HepG2 (cell line): ENCODE results near the gene HSPB9. TPM values are rescaled to one million over a fixed set of nuclear protein-coding genes. Genes with fewer than 3 reads are reported as not detected.

Experiments
- ATAC-seq: fragments of 200-7000 bp; cut with Tn5 transposase; 3 replicates; pipeline ENCODE4 v1.9.1; 2020; ENCODE audit warnings: mild to moderate bottlenecking, moderate library complexity
- BruUV-seq: library from RNA; stranded (reverse); fragments of 400-500 nt; replicated peaks from 2 replicates; lab custom pipeline; 2021; lab: Mats Ljungman, UMichigan
- CTCF ChIA-PET: fragments of 300-600 bp; formaldehyde crosslinking; extraction: SDS; loops from one replicate; lab custom pipeline; 2021; ENCODE audit warnings: low total read pairs, inconsistent platforms, low intra/inter-chr PET ratio; lab: Yijun Ruan, JAX
- POLR2A ChIA-PET: fragments of 350-600 bp; sonication (Branson Sonifier 250); formaldehyde crosslinking; loops from one replicate; lab custom pipeline; 2020; ENCODE audit warnings: antibody characterized with exemption, inconsistent platforms; lab: Yijun Ruan, JAX
- DNase-seq: peaks from one replicate; pipeline ENCODE4 v3.0.0-alpha.2; 2015; ENCODE audit warnings: low spot score
- FAIRE-seq: peaks from 3 replicates; lab custom pipeline; 2011; peaks lifted over from hg19 to GRCh38; lab: Jason Lieb, UNC
- H2AFZ ChIP-seq: one replicate; pipeline ENCODE4 v1.6.1; 2011; ENCODE audit warnings: low read length, inconsistent platforms
- H3K27ac ChIP-seq: fragments of 300-600 bp; 3 replicates; pipeline ENCODE4 v1.8.0; 2011; ENCODE audit warnings: mixed run types, mild to moderate bottlenecking, mixed read lengths, low read length, inconsistent platforms; ENCODE audit not compliant: insufficient read depth; ENCODE audit errors: extremely low read length
- H3K27me3 ChIP-seq, 2 experiments: fragments of 200-600 bp in 1 of 2; 2 replicates in 1 of 2; 3 replicates in 1 of 2; pipeline versions ENCODE4 v1.6.0 to v1.8.0; 2011; ENCODE audit warnings: low read length in 2 of 2, mild to moderate bottlenecking in 2 of 2, moderate library complexity in 2 of 2, inconsistent platforms in 1 of 2; ENCODE audit not compliant: insufficient read depth in 2 of 2, control insufficient read depth in 1 of 2
- H3K36me3 ChIP-seq, 2 experiments: fragments of 200-600 bp in 1 of 2; replicated peaks in 1 of 2; 2 replicates in 1 of 2; 3 replicates in 1 of 2; pipeline versions ENCODE4 v1.5.1 to v1.8.0; 2011; ENCODE audit warnings: low read length in 2 of 2, inconsistent platforms in 1 of 2; ENCODE audit not compliant: insufficient read depth in 2 of 2, control insufficient read depth in 1 of 2
- H3K4me1 ChIP-seq: 2 replicates; pipeline ENCODE4 v1.5.1; 2012; ENCODE audit warnings: low read length, inconsistent platforms; ENCODE audit not compliant: insufficient read depth
- H3K4me2 ChIP-seq: 2 replicates; pipeline ENCODE4 v1.6.0; 2011; ENCODE audit warnings: low read depth, low read length, inconsistent platforms
- H3K4me3 ChIP-seq, 3 experiments: fragments of 200-600 bp in 1 of 3; sonication (generic), shearing (Covaris generic) in 1 of 3; replicated peaks in 1 of 3; 2 replicates each; pipeline ENCODE4 v1.5.1; 2011 to 2016; ENCODE audit warnings: low read length in 3 of 3, inconsistent platforms in 2 of 3, low read depth in 2 of 3, mild to moderate bottlenecking in 2 of 3, control low read depth in 1 of 3, mixed read lengths in 1 of 3; ENCODE audit not compliant: insufficient read depth in 1 of 3
- H3K79me2 ChIP-seq: one replicate; pipeline ENCODE4 v1.6.1; 2011; ENCODE audit warnings: low read length, inconsistent platforms; ENCODE audit not compliant: insufficient read depth
- H3K9ac ChIP-seq: 2 replicates; pipeline ENCODE4 v1.6.0; 2011; ENCODE audit warnings: mild to moderate bottlenecking, low read depth, low read length, inconsistent platforms; ENCODE audit not compliant: insufficient read depth
- H3K9me3 ChIP-seq: 2 replicates; pipeline ENCODE4 v1.5.1; 2012; ENCODE audit warnings: mild to moderate bottlenecking, low read length
- H4K20me1 ChIP-seq: 2 replicates; pipeline ENCODE4 v1.6.0; 2011; ENCODE audit warnings: inconsistent platforms, mild to moderate bottlenecking, low read length, moderate library complexity; ENCODE audit not compliant: insufficient read depth
- MAFK ChIP-seq, 2 experiments: IDR thresholded peaks in 1 of 2; conservative IDR thresholded peaks in 1 of 2; 2 replicates each; pipeline ENCODE4 v1.6.1; 2011; ENCODE audit warnings: improper control_type of control experiment in 2 of 2, low read length in 2 of 2
- MEIS1 ChIP-seq: sonication (generic); formaldehyde crosslinking; IDR thresholded peaks from 2 replicates; pipeline ENCODE4 v1.9.0; 2021; ENCODE audit warnings: mild to moderate bottlenecking, missing genetic modification reagents, moderate library complexity, borderline replicate concordance
- MIER2 ChIP-seq: IDR thresholded peaks from 2 replicates; pipeline ENCODE4 v1.6.1; 2016; ENCODE audit warnings: missing biosample characterization, missing genetic modification reagents
- PAWR ChIP-seq: sonication (generic); formaldehyde crosslinking; IDR thresholded peaks from 2 replicates; pipeline ENCODE4 v1.4.0; 2020; ENCODE audit warnings: missing genetic modification reagents, mild to moderate bottlenecking, borderline replicate concordance
- ZNF207 ChIP-seq: fragments of 450-650 bp; IDR thresholded peaks from 2 replicates; pipeline ENCODE4 v1.6.1; 2016; ENCODE audit warnings: antibody characterized with exemption, borderline replicate concordance
- ZNF383 ChIP-seq: sonication (generic); formaldehyde crosslinking; IDR thresholded peaks from 2 replicates; pipeline ENCODE4 v1.4.0; 2020; ENCODE audit warnings: missing genetic modification reagents, mild to moderate bottlenecking, borderline replicate concordance
- ZNF747 ChIP-seq: sonication (generic); formaldehyde crosslinking; IDR thresholded peaks from 2 replicates; pipeline ENCODE4 v1.8.1; 2023; ENCODE audit warnings: missing genetic modification reagents, mild to moderate bottlenecking, borderline replicate concordance
- WGBS: methylation state at CpG from one replicate; pipeline ENCODE4 v1.1.6; 2017; ENCODE audit warnings: low lambda C conversion rate; 5-methylcytosine and 5-hydroxymethylcytosine counted together
- in situ Hi-C: cut with HindIII; loops from 2 replicates; pipeline ENCODE4 v1.10.0; 2017; ENCODE audit warnings: low pct_unique_long_range_greater_than_20kb; ENCODE audit not compliant: extremely low pct_ligation_motif_present
- intact Hi-C: fragments of 100-400 bp; cut with micrococcal nuclease; formaldehyde crosslinking; loops from one replicate; pipeline ENCODE4 v1.10.0; 2022; ENCODE audit not compliant: unreplicated experiment
- polyA plus RNA-seq, 8 experiments: library from polyadenylated mRNA; depleted of rRNA in 3 of 8; stranded (reverse) in 7 of 8; unstranded in 1 of 8; fragments of >200 nt; fragmentation: Illumina TruSeq in 4 of 8; extraction: Trizol in 4 of 8; gene quantifications; 2 replicates each; pipeline versions ENCODE4 v1.2.1 to v1.2.3, GENCODE V29; 2011 to 2016; ENCODE audit warnings: low read depth in 4 of 8, missing spikeins in 1 of 8, mixed read lengths in 1 of 8; ENCODE audit not compliant: insufficient read depth in 1 of 8
- total RNA-seq, 5 experiments: library from RNA; depleted of rRNA; stranded (reverse); fragments of >200 nt; fragmentation: Illumina TruSeq; extraction: Trizol; gene quantifications; 2 replicates each; pipeline ENCODE4 v1.2.3, GENCODE V29; 2016; ENCODE audit warnings: low read depth in 1 of 5
- TF ChIP-seq, protein P1 (sequence below): sonication (generic); formaldehyde crosslinking; IDR thresholded peaks from 2 replicates; pipeline ENCODE4 v1.4.0; 2020; ENCODE audit warnings: missing genetic modification reagents, borderline replicate concordance
- TF ChIP-seq, protein P2 (sequence below): sonication (generic); formaldehyde crosslinking; IDR thresholded peaks from 2 replicates; pipeline ENCODE4 v1.9.0; 2021; ENCODE audit warnings: missing genetic modification reagents, mild to moderate bottlenecking, borderline replicate concordance
- TF ChIP-seq, protein P3 (sequence below): sonication (generic); formaldehyde crosslinking; IDR thresholded peaks from 2 replicates; pipeline ENCODE4 v1.4.0; 2020; ENCODE audit warnings: mild to moderate bottlenecking, missing genetic modification reagents
- TF ChIP-seq, protein P4 (sequence below): sonication (generic); formaldehyde crosslinking; IDR thresholded peaks from 2 replicates; pipeline ENCODE4 v1.4.0; 2020; ENCODE audit warnings: missing genetic modification reagents, mild to moderate bottlenecking, borderline replicate concordance

Gene HSPB9
- total and polyA plus RNA-seq, 2 of the 13 experiments (the other 11 are each of a cell fraction or from before 2014, with no cell fraction given) = 0.05 to 0.24 TPM

DNA sequence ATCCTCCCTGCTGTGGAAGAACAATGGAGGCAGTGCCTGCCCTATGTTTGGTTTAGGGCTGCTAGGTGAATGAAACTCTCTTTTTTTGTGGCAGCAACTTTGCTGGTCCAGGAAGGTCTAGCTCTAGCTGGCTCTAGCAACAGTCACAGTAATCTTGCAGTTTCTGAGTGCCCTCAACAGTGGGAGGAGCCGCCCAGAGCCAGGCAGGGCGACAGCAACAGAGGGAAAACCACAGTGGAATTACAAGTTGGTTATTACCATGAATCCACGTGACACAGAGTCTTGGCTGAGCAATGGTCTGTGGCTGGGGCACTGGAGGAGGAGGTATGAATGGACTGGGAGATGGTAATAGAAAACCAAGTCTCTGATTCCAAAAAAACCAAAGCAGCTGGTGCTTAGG is 10.3 kb downstream of the HSPB9 start:
- Histone ChIP-seq H3K4me1 (peaks cover 48% of the 10 kb centered on the region), H4K20me1 (peaks cover 3% of the 10 kb centered on the region), H3K36me3 (peaks cover 30 to 66% of the 10 kb centered on the region in 2 experiments), H3K27me3 (no peaks in the 10 kb centered on the region), H3K27ac (no peak overlapping the region), H3K9ac (no peak overlapping the region), H3K9me3 (no peaks in the 10 kb centered on the region), H3K4me3 (no peak overlapping the region), H2AFZ (no peak overlapping the region), H3K79me2 (peaks cover 55% of the 10 kb centered on the region), H3K4me2 (no peak overlapping the region)
- DNase-seq = no peak
- FAIRE-seq = no peak
- no peak for ATAC-seq
- no TSS peak for BruUV-seq
- ChIA-PET POLR2A (interaction anchor here (1.1 to 1.4 kb wide), 2 partner anchors 12 to 20 kb away, joined by 5 to 7 read pairs; partner anchors contain the start of genes DHX58 and KAT2A), CTCF (no interaction called here)
- intact Hi-C loops (no loop called here), in situ Hi-C loops (no loop called here)
- WGBS = 98% methylated on average over 3 of the region's 3 CpGs
- TF ChIP-seq ZNF207 = no peak
- no peak for TF ChIP-seq ZNF747 (CRISPR knock-in tag)
- TF ChIP-seq MEIS1 (CRISPR knock-in tag) = no peak
- TF ChIP-seq, protein P1, sequence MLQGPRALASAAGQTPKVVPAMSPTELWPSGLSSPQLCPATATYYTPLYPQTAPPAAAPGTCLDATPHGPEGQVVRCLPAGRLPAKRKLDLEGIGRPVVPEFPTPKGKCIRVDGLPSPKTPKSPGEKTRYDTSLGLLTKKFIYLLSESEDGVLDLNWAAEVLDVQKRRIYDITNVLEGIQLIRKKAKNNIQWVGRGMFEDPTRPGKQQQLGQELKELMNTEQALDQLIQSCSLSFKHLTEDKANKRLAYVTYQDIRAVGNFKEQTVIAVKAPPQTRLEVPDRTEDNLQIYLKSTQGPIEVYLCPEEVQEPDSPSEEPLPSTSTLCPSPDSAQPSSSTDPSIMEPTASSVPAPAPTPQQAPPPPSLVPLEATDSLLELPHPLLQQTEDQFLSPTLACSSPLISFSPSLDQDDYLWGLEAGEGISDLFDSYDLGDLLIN (CRISPR knock-in tag) = no peak
- TF ChIP-seq, protein P2, sequence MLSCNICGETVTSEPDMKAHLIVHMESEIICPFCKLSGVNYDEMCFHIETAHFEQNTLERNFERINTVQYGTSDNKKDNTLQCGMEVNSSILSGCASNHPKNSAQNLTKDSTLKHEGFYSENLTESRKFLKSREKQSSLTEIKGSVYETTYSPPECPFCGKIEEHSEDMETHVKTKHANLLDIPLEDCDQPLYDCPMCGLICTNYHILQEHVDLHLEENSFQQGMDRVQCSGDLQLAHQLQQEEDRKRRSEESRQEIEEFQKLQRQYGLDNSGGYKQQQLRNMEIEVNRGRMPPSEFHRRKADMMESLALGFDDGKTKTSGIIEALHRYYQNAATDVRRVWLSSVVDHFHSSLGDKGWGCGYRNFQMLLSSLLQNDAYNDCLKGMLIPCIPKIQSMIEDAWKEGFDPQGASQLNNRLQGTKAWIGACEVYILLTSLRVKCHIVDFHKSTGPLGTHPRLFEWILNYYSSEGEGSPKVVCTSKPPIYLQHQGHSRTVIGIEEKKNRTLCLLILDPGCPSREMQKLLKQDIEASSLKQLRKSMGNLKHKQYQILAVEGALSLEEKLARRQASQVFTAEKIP (CRISPR knock-in tag) = no peak
- TF ChIP-seq, protein P3, sequence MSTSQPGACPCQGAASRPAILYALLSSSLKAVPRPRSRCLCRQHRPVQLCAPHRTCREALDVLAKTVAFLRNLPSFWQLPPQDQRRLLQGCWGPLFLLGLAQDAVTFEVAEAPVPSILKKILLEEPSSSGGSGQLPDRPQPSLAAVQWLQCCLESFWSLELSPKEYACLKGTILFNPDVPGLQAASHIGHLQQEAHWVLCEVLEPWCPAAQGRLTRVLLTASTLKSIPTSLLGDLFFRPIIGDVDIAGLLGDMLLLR = no peak
- no peak for TF ChIP-seq PAWR (CRISPR knock-in tag)
- TF ChIP-seq MAFK (conservative IDR thresholded peaks at IDR 0.05 in 1 of 2, IDR thresholded peaks at IDR 0.05 in 1 of 2; ENCODE audit: low read length in 2 of 2) = no peak
- TF ChIP-seq ZNF383 (CRISPR knock-in tag) = no peak
- TF ChIP-seq, protein P4, sequence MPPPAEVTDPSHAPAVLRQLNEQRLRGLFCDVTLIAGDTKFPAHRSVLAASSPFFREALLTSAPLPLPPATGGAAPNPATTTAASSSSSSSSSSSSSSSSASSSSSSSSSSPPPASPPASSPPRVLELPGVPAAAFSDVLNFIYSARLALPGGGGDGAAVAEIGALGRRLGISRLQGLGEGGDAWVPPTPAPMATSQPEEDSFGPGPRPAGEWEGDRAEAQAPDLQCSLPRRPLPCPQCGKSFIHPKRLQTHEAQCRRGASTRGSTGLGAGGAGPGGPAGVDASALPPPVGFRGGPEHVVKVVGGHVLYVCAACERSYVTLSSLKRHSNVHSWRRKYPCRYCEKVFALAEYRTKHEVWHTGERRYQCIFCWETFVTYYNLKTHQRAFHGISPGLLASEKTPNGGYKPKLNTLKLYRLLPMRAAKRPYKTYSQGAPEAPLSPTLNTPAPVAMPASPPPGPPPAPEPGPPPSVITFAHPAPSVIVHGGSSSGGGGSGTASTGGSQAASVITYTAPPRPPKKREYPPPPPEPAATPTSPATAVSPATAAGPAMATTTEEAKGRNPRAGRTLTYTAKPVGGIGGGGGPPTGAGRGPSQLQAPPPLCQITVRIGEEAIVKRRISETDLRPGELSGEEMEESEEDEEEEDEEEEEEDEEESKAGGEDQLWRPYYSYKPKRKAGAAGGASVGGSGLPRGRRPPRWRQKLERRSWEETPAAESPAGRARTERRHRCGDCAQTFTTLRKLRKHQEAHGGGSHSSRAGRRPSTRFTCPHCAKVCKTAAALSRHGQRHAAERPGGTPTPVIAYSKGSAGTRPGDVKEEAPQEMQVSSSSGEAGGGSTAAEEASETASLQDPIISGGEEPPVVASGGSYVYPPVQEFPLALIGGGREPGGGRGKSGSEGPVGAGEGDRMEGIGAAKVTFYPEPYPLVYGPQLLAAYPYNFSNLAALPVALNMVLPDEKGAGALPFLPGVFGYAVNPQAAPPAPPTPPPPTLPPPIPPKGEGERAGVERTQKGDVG (CRISPR knock-in tag) = no peak
- TF ChIP-seq MIER2 (CRISPR knock-in tag) = no peak
